OCI-LY3 (cell line): ENCODE results near the gene PREX1.

ENCODE experiments used
- CTCF ChIP-seq: fragments of 200-600, 300-600 bp; sonication (generic); IDR thresholded peaks from 2 replicates; pipeline ENCODE4 v1.5.1; 2014; ENCODE audit warnings: antibody characterized with exemption, low read length, low read depth
- EZH2phosphoT487 ChIP-seq: fragments of 200-600 bp; shearing (Covaris generic); IDR thresholded peaks from 2 replicates; pipeline ENCODE4 v1.6.1; 2018; ENCODE audit warnings: antibody characterized with exemption, mixed run types, low read depth

GRCh38 chr20:48864254-48864653 lies 36.5 kb upstream of the PREX1 start:
- TF ChIP-seq CTCF (no peak), EZH2phosphoT487 (no peak)
